Forelimb muscle (tissue), 1 donor: Measurements from ENCODE around the gene AJAP1. TPM values are rescaled to one million over a fixed set of nuclear protein-coding genes. Genes with fewer than 3 reads are reported as not detected.

Source experiments
- DNase-seq: peaks from one replicate; pipeline ENCODE4 v3.0.0-alpha.2; 2013; ENCODE audit warnings: low read depth
- polyA plus RNA-seq: library from polyadenylated mRNA; unstranded; fragments of 120-200 nt; gene quantifications from one replicate; pipeline ENCODE4 v1.2.1, GENCODE V29; 2013; ENCODE audit not compliant: insufficient read length

AJAP1 gene
- polyA plus RNA-seq, 1 donor = 0.61 TPM

- no peak for DNase-seq
Measured at GRCh38 chr1:4699376-4700301, 45.2 kb downstream of the AJAP1 start.

GRCh38 chr1:4700801-4701200, 46.4 kb downstream of the AJAP1 start:
- DNase-seq = no peak

GRCh38 chr1:4701276-4701675, 46.9 kb downstream of the AJAP1 start:
- DNase-seq = no peak

- DNase-seq = no peak
Measured at GRCh38 chr1:4702464-4702863, 48.1 kb downstream of the AJAP1 start.

- DNase-seq = no peak
Measured at GRCh38 chr1:4702932-4703331, 48.5 kb downstream of the AJAP1 start.

GRCh38 chr1:4703646-4704045, 49.2 kb downstream of the AJAP1 start:
- no peak for DNase-seq

GRCh38 chr1:4708840-4709507, 54.6 kb downstream of the AJAP1 start:
- DNase-seq = no peak

GRCh38 chr1:4709641-4710040, 55.2 kb downstream of the AJAP1 start:
- no peak for DNase-seq

- no peak for DNase-seq
Measured at GRCh38 chr1:4710592-4711415, 56.4 kb downstream of the AJAP1 start.

- no peak for DNase-seq
Measured at GRCh38 chr1:4711416-4712275, 57.2 kb downstream of the AJAP1 start.

GRCh38 chr1:4713669-4714068, 59.3 kb downstream of the AJAP1 start:
- no peak for DNase-seq

GRCh38 chr1:4716406-4716805, 62.0 kb downstream of the AJAP1 start:
- no peak for DNase-seq

- no peak for DNase-seq
Measured at GRCh38 chr1:4718071-4718470, 63.7 kb downstream of the AJAP1 start.

GRCh38 chr1:4723106-4723505, 68.7 kb downstream of the AJAP1 start:
- no peak for DNase-seq

GRCh38 chr1:4724001-4724400, 69.6 kb downstream of the AJAP1 start:
- no peak for DNase-seq

- DNase-seq = no peak
Measured at GRCh38 chr1:4724695-4725250, 70.4 kb downstream of the AJAP1 start.

- DNase-seq = no peak
Measured at GRCh38 chr1:4725416-4725815, 71.0 kb downstream of the AJAP1 start.

GRCh38 chr1:4726620-4727341, 72.4 kb downstream of the AJAP1 start:
- DNase-seq = no peak

- DNase-seq = no peak
Measured at GRCh38 chr1:4728319-4729089, 74.1 kb downstream of the AJAP1 start.
